IMR-90 (cell line): ENCODE data around the gene GPR39. TPM values are rescaled to one million over a fixed set of nuclear protein-coding genes. Genes with fewer than 3 reads are reported as not detected.

Experiments used
- ATAC-seq: fragments of 200-7000 bp; cut with Tn5 transposase; 2 replicates; pipeline ENCODE4 v1.9.1; 2020; ENCODE audit warnings: low read depth, mild to moderate bottlenecking, moderate library complexity
- BruUV-seq: library from RNA; stranded (reverse); fragments of 400-500 nt; replicated peaks from 2 replicates; lab custom pipeline; 2021; lab: Mats Ljungman, UMichigan
- CTCF ChIA-PET: fragments of 300-600 bp; formaldehyde crosslinking; extraction: SDS; loops from one replicate; lab custom pipeline; 2021; ENCODE audit warnings: antibody characterized with exemption; lab: Yijun Ruan, JAX
- POLR2A ChIA-PET: fragments of 300-600 bp; sonication (Branson Sonifier 250); formaldehyde crosslinking; loops from one replicate; lab custom pipeline; 2022; ENCODE audit warnings: antibody characterized with exemption; ENCODE audit not compliant: unreplicated experiment; lab: Charles Lee
- DNase-seq: peaks from one replicate; pipeline ENCODE4 v3.0.0; 2013
- H2AFZ ChIP-seq: replicated peaks from 2 replicates; pipeline ENCODE3; 2013; ENCODE audit warnings: low read length, mild to moderate bottlenecking; ENCODE audit not compliant: poor library complexity
- H2AK5ac ChIP-seq: 2 replicates; pipeline ENCODE4 v1.6.1; 2013; ENCODE audit warnings: low read depth, low read length, inconsistent platforms
- H2AK9ac ChIP-seq: replicated peaks from 2 replicates; pipeline ENCODE3; 2013; ENCODE audit warnings: mild to moderate bottlenecking, low read depth, low read length, moderate library complexity; ENCODE audit not compliant: poor library complexity
- H2BK120ac ChIP-seq: 2 replicates; pipeline ENCODE4 v1.6.1; 2013; ENCODE audit warnings: low read depth, low read length, inconsistent platforms
- H2BK15ac ChIP-seq: 3 replicates; pipeline ENCODE4 v1.6.1; 2013; ENCODE audit warnings: low read depth, low read length, inconsistent platforms
- H2BK20ac ChIP-seq: 2 replicates; pipeline ENCODE4 v1.6.1; 2013; ENCODE audit warnings: low read depth, mild to moderate bottlenecking, inconsistent platforms, low read length, moderate library complexity
- H2BK5ac ChIP-seq: 2 replicates; pipeline ENCODE4 v1.6.1; 2013; ENCODE audit warnings: mild to moderate bottlenecking, low read depth, low read length, inconsistent platforms; ENCODE audit not compliant: poor library complexity, severe bottlenecking
- H3K14ac ChIP-seq: replicated peaks from 2 replicates; pipeline ENCODE4 v1.6.1; 2013; ENCODE audit warnings: low read depth, low read length, inconsistent platforms
- H3K18ac ChIP-seq: 2 replicates; pipeline ENCODE4 v1.6.1; 2013; ENCODE audit warnings: low read depth, low read length, control low read depth
- H3K23ac ChIP-seq: 2 replicates; pipeline ENCODE4 v1.6.1; 2013; ENCODE audit warnings: low read depth, low read length, inconsistent platforms
- H3K27ac ChIP-seq: 2 replicates; pipeline ENCODE4 v1.5.1; 2013; ENCODE audit warnings: mild to moderate bottlenecking, control low read depth, low read length; ENCODE audit not compliant: insufficient read depth
- H3K27me3 ChIP-seq: 2 replicates; pipeline ENCODE4 v1.6.1; 2013; ENCODE audit warnings: low read length; ENCODE audit not compliant: control insufficient read depth, insufficient read depth
- H3K36me3 ChIP-seq: 2 replicates; pipeline ENCODE4 v1.6.1; 2013; ENCODE audit warnings: low read length, mixed read lengths; ENCODE audit not compliant: control insufficient read depth, insufficient read depth
- H3K4ac ChIP-seq: 2 replicates; pipeline ENCODE4 v1.6.1; 2013; ENCODE audit warnings: low read depth, low read length, inconsistent platforms
- H3K4me1 ChIP-seq: 2 replicates; pipeline ENCODE4 v1.6.1; 2013; ENCODE audit warnings: low read length, mixed read lengths; ENCODE audit not compliant: control insufficient read depth, insufficient read depth
- H3K4me2 ChIP-seq: 2 replicates; pipeline ENCODE4 v1.6.1; 2013; ENCODE audit warnings: low read depth, mild to moderate bottlenecking, control low read depth, low read length, moderate library complexity
- H3K4me3 ChIP-seq: 2 replicates; pipeline ENCODE4 v1.5.1; 2013; ENCODE audit warnings: low read depth, mild to moderate bottlenecking, control low read depth, low read length, moderate library complexity; ENCODE audit not compliant: insufficient read depth
- H3K56ac ChIP-seq: 2 replicates; pipeline ENCODE4 v1.6.1; 2013; ENCODE audit warnings: low read length, inconsistent platforms; ENCODE audit not compliant: insufficient read depth; ENCODE audit errors: extremely low read depth
- H3K79me1 ChIP-seq, 2 experiments: 2 replicates each; pipeline ENCODE4 v1.6.1; 2013; ENCODE audit warnings: low read length in 2 of 2, inconsistent platforms in 1 of 2, low read depth in 1 of 2
- H3K9ac ChIP-seq: 2 replicates; pipeline ENCODE4 v1.6.1; 2013; ENCODE audit warnings: low read depth, low read length, control low read depth
- H3K9me1 ChIP-seq: 2 replicates; pipeline ENCODE4 v1.6.1; 2013; ENCODE audit warnings: low read length, inconsistent platforms; ENCODE audit not compliant: insufficient read depth
- H3K9me3 ChIP-seq: 2 replicates; pipeline ENCODE4 v1.6.1; 2013; ENCODE audit warnings: low read length; ENCODE audit not compliant: control insufficient read depth, insufficient read depth
- H4K20me1 ChIP-seq: 2 replicates; pipeline ENCODE4 v1.6.1; 2013; ENCODE audit warnings: low read length, inconsistent platforms; ENCODE audit not compliant: insufficient read depth
- H4K5ac ChIP-seq: 2 replicates; pipeline ENCODE4 v1.6.1; 2013; ENCODE audit warnings: mild to moderate bottlenecking, low read depth, low read length, control low read depth
- H4K8ac ChIP-seq, 2 experiments: 2 replicates each; pipeline ENCODE4 v1.6.1; 2013; ENCODE audit warnings: low read depth in 2 of 2, low read length in 2 of 2, control low read depth in 1 of 2, inconsistent platforms in 1 of 2
- H4K91ac ChIP-seq: 2 replicates; pipeline ENCODE4 v1.6.1; 2013; ENCODE audit warnings: low read depth, low read length, inconsistent platforms; ENCODE audit not compliant: insufficient read depth
- CHD1 ChIP-seq: IDR thresholded peaks from 2 replicates; pipeline ENCODE4 v1.6.1; 2012; ENCODE audit warnings: low read depth, low read length, improper control_type of control experiment
- FOS ChIP-seq: fragments of 150-350 bp; IDR thresholded peaks from 2 replicates; pipeline ENCODE4 v1.6.1; 2016; ENCODE audit warnings: low read depth, low read length
- MAZ ChIP-seq: IDR thresholded peaks from 2 replicates; pipeline ENCODE4 v1.6.1; 2012; ENCODE audit warnings: low read depth, mild to moderate bottlenecking, low read length, improper control_type of control experiment, moderate library complexity, borderline replicate concordance
- NFE2L2 ChIP-seq: fragments of 150-350 bp; IDR thresholded peaks from 2 replicates; pipeline ENCODE4 v1.6.1; 2016; ENCODE audit warnings: low read depth, mild to moderate bottlenecking, low read length
- POLR2A ChIP-seq: IDR thresholded peaks from 2 replicates; pipeline ENCODE4 v1.6.1; 2012; ENCODE audit warnings: mild to moderate bottlenecking, low read depth, low read length
- RCOR1 ChIP-seq: IDR thresholded peaks from 2 replicates; pipeline ENCODE4 v1.6.1; 2012; ENCODE audit warnings: mild to moderate bottlenecking, low read length, improper control_type of control experiment; ENCODE audit not compliant: insufficient replicate concordance
- RFX5 ChIP-seq: IDR thresholded peaks from 2 replicates; pipeline ENCODE4 v1.8.0; 2012; ENCODE audit warnings: low read depth, mild to moderate bottlenecking, low read length, moderate library complexity
- SMC3 ChIP-seq: fragments of 150-350 bp; IDR thresholded peaks from 2 replicates; pipeline ENCODE4 v1.6.1; 2016; ENCODE audit warnings: low read depth, mild to moderate bottlenecking, antibody characterized with exemption, low read length, moderate library complexity
- WGBS, 2 experiments: methylation state at CpG; one replicate each; pipeline versions ENCODE4 v1.1.5 to v1.1.7; 2013; ENCODE audit warnings: missing lambda C conversion rate in 2 of 2; ENCODE audit not compliant: insufficient read length in 1 of 2; ENCODE audit errors: extremely low coverage in 2 of 2; 5-methylcytosine and 5-hydroxymethylcytosine counted together
- dilution Hi-C: fragments of 300-500 bp; cut with HindIII; formaldehyde crosslinking; loops from one replicate; pipeline ENCODE4 v1.14.3; 2018; ENCODE audit warnings: low sequenced_read_pairs; ENCODE audit not compliant: unreplicated experiment
- in situ Hi-C: fragments of 300-500 bp; cut with MboI; formaldehyde crosslinking; loops from 3 replicates; pipeline ENCODE4 v1.14.3; 2019; ENCODE audit warnings: low sequenced_read_pairs, inconsistent platforms, mixed read lengths
- intact Hi-C: fragments of 100-400 bp; cut with micrococcal nuclease; formaldehyde crosslinking; loops from 2 replicates; pipeline ENCODE4 v1.10.0; 2022
- polyA plus RNA-seq, 3 experiments: library from polyadenylated mRNA; depleted of rRNA; stranded (reverse); fragments of >200 nt; gene quantifications; 2 replicates each; pipeline ENCODE4 v1.2.3, GENCODE V29; 2012; ENCODE audit warnings: low replicate concordance in 1 of 3
- total RNA-seq: library from RNA; depleted of rRNA; stranded (reverse); fragments of >200 nt; gene quantifications from 2 replicates; pipeline ENCODE4 v1.2.3, GENCODE V29; 2012
- TF ChIP-seq, protein P1 (sequence below): fragments of 150-350 bp; IDR thresholded peaks from 2 replicates; pipeline ENCODE4 v1.6.1; 2017; ENCODE audit warnings: mild to moderate bottlenecking, antibody characterized with exemption, low read length, low read depth

The GPR39 gene
- total and polyA plus RNA-seq, 2 of the 4 experiments (the other 2 are of a cell fraction) = 4.4 to 9.0 TPM

DNA sequence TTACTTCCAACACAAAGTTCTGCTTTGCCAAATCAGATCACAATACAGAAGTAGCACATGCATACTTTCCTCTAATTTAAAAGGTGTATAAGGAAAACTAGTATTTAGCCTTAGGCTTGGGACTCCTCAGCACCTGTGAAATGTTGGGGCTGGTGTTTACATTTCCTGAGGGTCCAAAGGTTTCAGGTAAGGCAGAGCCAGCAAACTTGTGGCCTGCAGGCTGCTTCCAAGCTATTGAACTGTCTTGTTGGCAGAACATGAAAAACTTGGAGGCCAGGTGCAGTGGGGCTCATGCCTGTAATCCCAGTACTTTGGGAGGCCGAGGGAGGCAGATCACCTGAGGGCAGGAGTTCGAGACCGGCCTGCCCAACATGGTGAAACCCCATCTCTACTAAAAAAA is 26.5 kb upstream of the GPR39 start:
- Histone ChIP-seq H4K8ac (no peak overlapping the region), H3K14ac (no peak overlapping the region), H2AK9ac (no peak overlapping the region), H3K18ac (no peak overlapping the region), H3K23ac (no peak overlapping the region), H3K9me1 (no peaks in the 10 kb centered on the region), H3K27ac (no peak overlapping the region), H3K4me1 (no peaks in the 10 kb centered on the region), H3K56ac (no peak overlapping the region), H2AFZ (no peak overlapping the region), H2BK5ac (no peak overlapping the region), H2BK120ac (no peak overlapping the region), H3K4me2 (no peak overlapping the region), H2BK15ac (no peak overlapping the region), H3K79me1 (no peaks in the 10 kb centered on the region), H3K9me3 (no peaks in the 10 kb centered on the region), H4K91ac (no peak overlapping the region), H3K9ac (no peak overlapping the region), H3K36me3 (no peaks in the 10 kb centered on the region), H4K20me1 (no peaks in the 10 kb centered on the region), H3K4me3 (no peak overlapping the region), H3K4ac (no peak overlapping the region), H2BK20ac (no peak overlapping the region), H4K5ac (no peak overlapping the region), H2AK5ac (no peak overlapping the region), H3K27me3 (peaks cover 12% of the 10 kb centered on the region)
- intact Hi-C loops = no loop called here
- POLR2A ChIA-PET = no interaction called here
- BruUV-seq = no TSS peak
- no peak for ATAC-seq
- CTCF ChIA-PET = no interaction called here
- WGBS, 2 experiments = no CpG with 5 or more reads among the region's 3 CpGs
- dilution Hi-C loops = no loop called here
- TF ChIP-seq FOS (no peak), MAZ (no peak), POLR2A (no peak), CHD1 (no peak), RCOR1 (no peak), SMC3 (no peak), RFX5 (no peak), NFE2L2 (no peak)
- TF ChIP-seq, protein P1, sequence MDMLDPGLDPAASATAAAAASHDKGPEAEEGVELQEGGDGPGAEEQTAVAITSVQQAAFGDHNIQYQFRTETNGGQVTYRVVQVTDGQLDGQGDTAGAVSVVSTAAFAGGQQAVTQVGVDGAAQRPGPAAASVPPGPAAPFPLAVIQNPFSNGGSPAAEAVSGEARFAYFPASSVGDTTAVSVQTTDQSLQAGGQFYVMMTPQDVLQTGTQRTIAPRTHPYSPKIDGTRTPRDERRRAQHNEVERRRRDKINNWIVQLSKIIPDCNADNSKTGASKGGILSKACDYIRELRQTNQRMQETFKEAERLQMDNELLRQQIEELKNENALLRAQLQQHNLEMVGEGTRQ = no peak
- in situ Hi-C loops = no loop called here
- no peak for DNase-seq
